Hair follicular keratinocyte (primary cell): ENCODE data around the gene ARV1. TPM values are rescaled to one million over a fixed set of nuclear protein-coding genes. Genes with fewer than 3 reads are reported as not detected.

Experiments
- total RNA-seq: library from RNA; depleted of rRNA; stranded (reverse); fragments of >200 nt; gene quantifications from 2 replicates; pipeline ENCODE4 v1.2.3, GENCODE V29; 2015

Gene ARV1
- total RNA-seq: 19.5 and 26.2 TPM in 2 replicates

DNA sequence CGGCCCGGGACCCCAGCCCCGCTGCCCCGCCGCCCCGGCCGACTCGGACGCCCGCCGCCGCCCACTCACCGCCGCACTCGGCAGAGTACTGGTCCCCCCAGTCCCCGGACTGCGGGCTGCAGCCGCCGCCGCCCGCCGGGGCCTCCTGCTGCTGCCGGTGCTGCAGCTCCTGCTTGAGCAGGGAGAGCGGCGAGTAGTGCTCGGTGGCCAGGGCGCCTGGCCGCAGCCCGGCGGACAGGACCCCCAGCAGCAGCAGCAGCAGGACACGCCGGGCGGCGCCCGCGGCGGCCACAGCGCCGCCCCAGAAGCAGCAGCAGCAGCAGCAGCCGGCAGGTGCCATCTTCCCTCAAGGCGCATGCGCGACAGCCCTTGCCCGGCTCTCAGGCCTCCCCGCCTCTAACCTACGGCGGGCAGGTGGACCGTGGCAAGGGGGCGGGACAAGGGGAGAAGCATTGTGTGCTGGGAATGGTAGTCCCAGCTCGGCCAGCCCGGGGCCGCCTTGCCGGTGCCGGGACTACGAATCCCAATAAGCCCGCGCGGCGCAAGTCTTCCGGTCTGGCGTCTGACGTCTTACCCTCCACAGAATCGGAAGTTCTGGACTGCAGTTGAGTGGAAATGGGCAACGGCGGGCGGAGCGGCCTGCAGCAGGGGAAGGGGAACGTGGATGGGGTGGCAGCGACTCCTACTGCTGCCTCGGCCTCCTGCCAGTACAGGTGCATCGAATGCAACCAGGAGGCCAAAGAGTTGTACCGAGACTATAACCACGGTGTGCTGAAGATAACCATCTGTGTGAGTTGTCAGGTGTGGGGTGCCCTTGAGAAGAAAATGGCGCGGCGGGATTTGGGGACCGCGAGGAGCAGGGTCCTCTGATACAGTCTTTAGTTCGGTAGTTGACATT lies at the start of gene ARV1, which contains the start of gene TTC13:
TSS of gene ARV1 (plus strand) at position 604 of the 898 bp plus-strand sequence. CDS start at position 616, 12 bp downstream.
TSS of gene TTC13 (minus strand) at position 371 of the 898 bp plus-strand sequence. CDS start at position 340, 31 bp downstream.

DNA sequence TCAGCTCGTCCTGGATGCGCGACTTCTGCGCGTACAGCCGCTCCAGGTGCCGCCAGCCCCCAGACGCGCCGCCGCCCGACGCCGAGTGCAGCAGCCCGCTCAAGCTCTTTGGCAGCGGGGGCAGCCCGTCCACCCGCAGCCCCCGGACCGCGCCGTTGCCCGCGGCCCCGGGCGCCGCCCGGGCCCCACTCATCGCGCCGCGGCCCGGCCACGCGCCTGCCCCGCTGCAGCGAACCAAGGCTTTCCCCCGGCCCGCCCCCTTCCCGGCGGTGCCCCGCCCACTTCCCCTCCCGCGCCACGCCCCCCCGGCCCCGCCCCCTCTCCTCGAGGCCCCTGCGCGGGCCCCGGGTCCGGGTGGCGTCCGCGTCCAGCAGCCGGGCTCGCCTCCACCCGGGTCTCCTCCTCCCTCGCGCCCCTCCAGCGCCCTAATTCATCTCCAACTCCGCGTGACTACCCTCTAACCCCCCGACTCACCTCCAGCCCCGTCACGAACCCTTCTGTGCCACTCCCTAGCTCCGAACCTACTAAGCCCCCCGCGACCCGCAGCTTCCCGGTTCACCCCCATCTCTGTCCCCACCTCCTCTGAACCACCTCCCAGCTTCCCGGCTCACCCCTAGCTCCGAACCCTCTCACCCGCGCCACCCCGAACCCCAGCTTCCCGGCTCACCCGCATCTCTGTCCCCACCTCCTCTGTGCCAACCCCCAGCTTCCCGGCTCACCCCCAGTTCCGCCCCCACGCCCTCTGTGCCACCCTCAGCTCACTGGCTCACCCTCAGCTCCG lies 61.3 kb downstream of the ARV1 start, which contains the start of gene FAM89A:
TSS of gene FAM89A (minus strand) at position 236 of the 781 bp plus-strand sequence. CDS start at position 193, 43 bp downstream.

Other genes with a start within 250 kb of the ARV1 start
- gene CAPN9, start 231.7 kb upstream of the ARV1 start, total RNA-seq: not detected in 2 replicates
- 10.1 and 17.3 TPM in 2 replicates for gene C1orf198, start 110.6 kb upstream of the ARV1 start, total RNA-seq
- gene TTC13, start 233 bp upstream of the ARV1 start, total RNA-seq: 7.2 and 7.4 TPM in 2 replicates
- gene FAM89A, start 61.2 kb downstream of the ARV1 start, total RNA-seq: 21.6 and 23.2 TPM in 2 replicates
- not detected in 2 replicates for gene TRIM67, start 183.0 kb downstream of the ARV1 start, total RNA-seq